ENCODE measurements around the gene NOC2L. TPM values are rescaled to one million over a fixed set of nuclear protein-coding genes. Genes with fewer than 3 reads are reported as not detected.

NOC2L gene
- total and polyA plus RNA-seq, 2 donors (not counting 1 experiment from before 2014, with no cell fraction given), result 34.1 to 61.1 TPM

GRCh38 chr1:913491-914130, 45.4 kb downstream of the NOC2L start:
- Histone ChIP-seq H2AFZ (ENCODE audit: low read length) (no peak overlapping the region), H4K20me1 (ENCODE audit: control insufficient read depth, extremely low read depth, insufficient read depth, low read length) (no peaks in the 10 kb centered on the region), H3K9me3 (ENCODE audit: control insufficient read depth, insufficient read depth, low read depth, low read length) (no peaks in the 10 kb centered on the region), H3K4me1 (ENCODE audit: control insufficient read depth, extremely low read depth, insufficient read depth, low read length) (no peaks in the 10 kb centered on the region), H3K27me3 (ENCODE audit: control insufficient read depth, insufficient read depth, low read length) (peaks cover 34% of the 10 kb centered on the region), H3K79me2 (ENCODE audit: control insufficient read depth, insufficient read depth, low read length) (no peaks in the 10 kb centered on the region), H3K9ac (ENCODE audit: insufficient read depth, low read length) (no peak overlapping the region), H3K27ac (ENCODE audit: insufficient read depth, low read length) (no peak overlapping the region), H3K4me2 (ENCODE audit: extremely low read depth, insufficient read depth, low read length) (no peak overlapping the region), H3K36me3 (ENCODE audit: control insufficient read depth, insufficient read depth, low read length) (no peaks in the 10 kb centered on the region), H3K4me3 (replicated peaks in 1 of 4; ENCODE audit: control extremely low read depth in 1 of 4, insufficient read depth in 1 of 4, low read depth in 3 of 4, low read length in 4 of 4) (no peak overlapping the region)
- no peak for TF ChIP-seq CTCF (conservative IDR thresholded peaks at IDR 0.05 in 1 of 2, IDR thresholded peaks at IDR 0.05 in 1 of 2; ENCODE audit: low read depth in 1 of 2, low read length in 2 of 2)
- peak; percentile 42 for TF ChIP-seq EZH2 (IDR thresholded peaks at IDR 0.05; ENCODE audit: low read length, missing control alignments)
- DNase-seq (ENCODE audit: low read depth in 2 of 2), result no peak

GRCh38 chr1:912740-913301, 46.2 kb downstream of the NOC2L start:
- Histone ChIP-seq H3K4me1 (ENCODE audit: control insufficient read depth, extremely low read depth, insufficient read depth, low read length) (no peaks in the 10 kb centered on the region), H4K20me1 (ENCODE audit: control insufficient read depth, extremely low read depth, insufficient read depth, low read length) (no peaks in the 10 kb centered on the region), H3K9ac (ENCODE audit: insufficient read depth, low read length) (no peak overlapping the region), H3K27ac (ENCODE audit: insufficient read depth, low read length) (no peak overlapping the region), H3K79me2 (ENCODE audit: control insufficient read depth, insufficient read depth, low read length) (no peaks in the 10 kb centered on the region), H3K9me3 (ENCODE audit: control insufficient read depth, insufficient read depth, low read depth, low read length) (no peaks in the 10 kb centered on the region), H3K27me3 (ENCODE audit: control insufficient read depth, insufficient read depth, low read length) (peaks cover 27% of the 10 kb centered on the region), H3K36me3 (ENCODE audit: control insufficient read depth, insufficient read depth, low read length) (no peaks in the 10 kb centered on the region), H3K4me2 (ENCODE audit: extremely low read depth, insufficient read depth, low read length) (no peak overlapping the region), H3K4me3 (replicated peaks in 1 of 4; ENCODE audit: control extremely low read depth in 1 of 4, insufficient read depth in 1 of 4, low read depth in 3 of 4, low read length in 4 of 4) (no peak overlapping the region), H2AFZ (ENCODE audit: low read length) (no peak overlapping the region)
- TF ChIP-seq EZH2 (IDR thresholded peaks at IDR 0.05; ENCODE audit: low read length, missing control alignments) (no peak), CTCF (conservative IDR thresholded peaks at IDR 0.05 in 1 of 2, IDR thresholded peaks at IDR 0.05 in 1 of 2; ENCODE audit: low read depth in 1 of 2, low read length in 2 of 2) (peak in 1 of 2 donors; percentile 31)
- DNase-seq (ENCODE audit: low read depth in 2 of 2), result peak in 1 of 2 donors; percentile 40

GRCh38 chr1:911875-912739, 46.9 kb downstream of the NOC2L start:
- Histone ChIP-seq H3K9me3 (ENCODE audit: control insufficient read depth, insufficient read depth, low read depth, low read length) (no peaks in the 10 kb centered on the region), H3K27ac (ENCODE audit: insufficient read depth, low read length) (no peak overlapping the region)
- no peak for DNase-seq (ENCODE audit: low read depth in 2 of 2)

More at GRCh38 chr1:911875-912739, 46.9 kb downstream of the NOC2L start:
- no peak overlapping the region for H2AFZ ChIP-seq (ENCODE audit: low read length)
- H4K20me1 ChIP-seq (ENCODE audit: control insufficient read depth, extremely low read depth, insufficient read depth, low read length), result no peaks in the 10 kb centered on the region
- H3K9ac ChIP-seq (ENCODE audit: insufficient read depth, low read length), result no peak overlapping the region
- no peaks in the 10 kb centered on the region for H3K36me3 ChIP-seq (ENCODE audit: control insufficient read depth, insufficient read depth, low read length)
- no peak overlapping the region for H3K4me3 ChIP-seq (replicated peaks in 1 of 4; ENCODE audit: control extremely low read depth in 1 of 4, insufficient read depth in 1 of 4, low read depth in 3 of 4, low read length in 4 of 4)
- no peaks in the 10 kb centered on the region for H3K79me2 ChIP-seq (ENCODE audit: control insufficient read depth, insufficient read depth, low read length)
- no peak for TF ChIP-seq EZH2 (IDR thresholded peaks at IDR 0.05; ENCODE audit: low read length, missing control alignments)
- no peaks in the 10 kb centered on the region for H3K4me1 ChIP-seq (ENCODE audit: control insufficient read depth, extremely low read depth, insufficient read depth, low read length)
- H3K27me3 ChIP-seq (ENCODE audit: control insufficient read depth, insufficient read depth, low read length), result peaks cover 20% of the 10 kb centered on the region
- no peak overlapping the region for H3K4me2 ChIP-seq (ENCODE audit: extremely low read depth, insufficient read depth, low read length)
